GM21737 (cell line): Measurements from ENCODE around the gene BHLHA9.

Experiments used
- ATAC-seq: cut with Tn5 transposase; IDR thresholded peaks from one replicate; pipeline ENCODE4 v1.9.1; 2021; ENCODE audit warnings: mild to moderate bottlenecking, moderate library complexity; ENCODE audit not compliant: unreplicated experiment

The BHLHA9 gene

DNA sequence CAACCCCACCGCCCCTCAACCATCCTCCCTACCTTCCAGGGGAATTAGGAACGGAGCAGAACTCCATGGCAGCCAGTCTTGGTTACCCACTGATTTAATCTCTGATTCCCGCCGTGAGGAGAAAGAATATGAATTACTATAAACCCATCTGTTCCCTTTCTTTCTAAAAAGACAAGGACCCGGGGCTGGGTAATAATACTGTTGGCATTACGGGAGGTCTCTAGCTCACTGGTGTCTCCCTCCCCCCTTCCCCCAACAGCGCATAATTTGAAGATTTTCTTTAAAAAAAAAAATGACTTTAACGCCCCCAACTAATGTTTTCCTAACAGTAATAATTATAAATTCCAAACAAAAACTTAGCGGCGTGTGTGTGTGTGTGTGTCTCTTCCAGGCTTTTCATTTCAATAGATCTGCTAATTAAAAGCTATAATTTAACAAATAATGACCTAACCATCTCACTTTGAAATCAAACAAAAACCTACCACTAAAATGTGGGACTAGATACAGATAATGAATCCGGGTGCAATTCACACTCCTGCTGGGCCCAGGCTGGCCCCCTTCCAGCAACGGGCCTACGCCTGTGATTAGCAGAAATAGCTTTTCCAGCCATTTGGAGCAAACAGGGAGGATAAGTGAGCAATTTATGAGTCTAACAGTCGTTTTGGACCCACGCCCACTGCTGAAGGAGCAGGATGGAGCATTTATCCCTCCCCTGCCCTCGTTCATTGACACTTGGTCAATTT is 18.2 kb upstream of the BHLHA9 start:
- no peak for ATAC-seq

DNA sequence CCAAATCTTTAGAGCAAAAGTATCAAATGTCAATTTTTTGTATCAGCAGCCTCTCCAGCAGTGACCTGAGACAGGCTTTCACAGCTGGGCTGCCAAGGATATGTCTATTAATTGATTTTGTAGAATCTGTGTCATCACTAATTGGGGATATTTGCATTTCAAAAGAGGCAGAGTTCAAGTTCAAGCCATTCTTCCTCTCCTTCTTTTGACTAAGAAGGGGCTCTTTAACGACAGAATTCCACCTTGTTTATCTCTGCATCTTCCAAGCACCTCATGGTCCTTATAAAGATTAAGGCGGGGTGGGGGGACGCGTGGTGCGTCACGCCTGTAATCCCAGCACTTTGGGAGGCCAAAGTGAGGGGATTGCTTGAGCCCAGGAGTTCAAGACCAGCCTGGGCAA is 15.2 kb upstream of the BHLHA9 start:
- no peak for ATAC-seq

DNA sequence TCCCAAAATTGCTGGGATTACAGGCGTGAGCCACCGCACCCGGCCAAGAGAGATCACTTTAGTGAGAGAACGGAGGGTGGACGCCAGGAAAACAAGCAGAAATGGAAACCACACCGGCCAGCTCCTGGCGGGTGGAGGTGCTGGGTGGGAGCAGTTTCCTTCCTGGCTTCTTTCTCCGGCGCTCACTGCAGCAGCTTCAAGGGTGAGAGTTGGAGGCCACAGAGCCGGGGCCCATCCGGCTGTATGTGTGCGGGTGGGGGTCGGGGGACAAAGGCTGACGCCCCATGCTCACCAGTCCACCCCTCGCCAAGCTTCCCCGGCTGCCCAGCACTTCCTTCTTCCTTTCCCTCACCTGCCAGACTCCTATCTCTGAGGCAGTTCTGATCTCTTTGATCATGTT is 13.5 kb upstream of the BHLHA9 start:
- no peak for ATAC-seq

DNA sequence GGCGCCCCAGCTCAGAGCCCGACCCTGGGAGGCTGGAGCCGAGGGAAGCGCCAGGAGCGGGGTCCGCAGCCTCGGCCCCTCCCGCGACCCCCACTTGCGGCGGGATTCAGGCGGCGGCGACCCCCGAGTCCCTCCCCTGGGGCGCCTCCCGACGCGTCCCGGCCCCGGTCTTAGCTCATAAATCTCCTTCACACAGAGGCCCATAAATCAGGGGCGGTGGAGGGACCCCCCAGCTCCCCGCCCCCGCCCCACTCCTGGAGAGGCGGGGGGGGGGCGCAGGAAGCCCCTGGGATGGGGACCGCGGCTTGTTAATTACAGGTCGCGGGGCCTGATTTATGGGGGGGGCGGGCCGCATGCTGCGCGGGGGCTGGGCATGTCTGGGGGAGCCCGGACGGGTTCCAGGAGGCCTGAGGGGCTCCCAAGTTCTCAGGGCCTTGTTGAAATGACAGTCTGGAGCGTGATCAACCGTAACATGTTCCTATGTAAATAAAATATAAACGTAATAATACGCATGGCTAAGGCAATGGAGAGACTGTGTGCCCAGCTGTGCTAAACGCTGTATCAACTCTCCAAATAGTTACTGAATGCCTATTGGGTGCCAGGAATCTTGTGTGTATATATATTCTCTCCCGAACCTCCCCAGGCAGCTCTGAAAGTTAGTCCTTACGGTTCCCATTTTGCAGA is 10.0 kb upstream of the BHLHA9 start:
- ATAC-seq = no peak

DNA sequence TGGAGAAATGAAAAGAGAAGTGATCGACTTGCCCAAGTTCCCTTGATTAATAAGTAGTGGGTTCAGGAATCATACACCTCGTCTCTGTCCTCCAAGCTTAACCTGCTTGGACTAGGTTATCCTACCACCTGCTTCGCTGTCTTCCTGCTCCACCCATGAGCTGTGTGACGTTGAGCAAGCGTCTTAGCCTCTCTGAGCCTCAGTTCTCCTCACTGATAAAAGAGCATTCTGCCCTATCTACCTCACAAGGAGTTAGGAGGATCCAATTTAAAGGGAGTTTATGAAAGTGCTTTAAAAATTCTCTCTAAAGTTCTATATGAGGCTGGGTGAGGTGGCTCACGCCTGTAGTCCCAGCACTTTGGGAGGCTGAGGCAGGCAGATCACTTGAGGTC is 9.5 kb upstream of the BHLHA9 start:
- ATAC-seq = no peak

DNA sequence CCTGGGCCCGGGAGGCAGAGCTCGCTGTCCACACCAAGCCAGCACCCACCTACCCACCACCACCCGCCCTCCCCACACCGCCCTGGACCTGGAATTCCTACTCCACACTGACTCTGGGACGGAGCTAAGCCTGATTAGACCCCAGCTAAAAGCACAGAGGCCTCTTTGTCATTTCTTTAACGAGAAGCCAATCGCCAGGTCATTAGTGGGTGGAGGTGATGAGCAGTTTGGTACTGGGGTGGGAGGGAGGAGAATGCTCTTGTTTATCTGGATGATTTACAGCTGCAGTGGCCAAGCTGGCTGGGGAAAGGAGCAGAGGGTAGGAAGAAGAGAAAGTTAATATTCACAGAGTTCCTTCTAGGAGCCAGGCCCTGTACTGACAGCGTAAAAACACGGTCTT is 6.0 kb upstream of the BHLHA9 start:
- no peak for ATAC-seq

DNA sequence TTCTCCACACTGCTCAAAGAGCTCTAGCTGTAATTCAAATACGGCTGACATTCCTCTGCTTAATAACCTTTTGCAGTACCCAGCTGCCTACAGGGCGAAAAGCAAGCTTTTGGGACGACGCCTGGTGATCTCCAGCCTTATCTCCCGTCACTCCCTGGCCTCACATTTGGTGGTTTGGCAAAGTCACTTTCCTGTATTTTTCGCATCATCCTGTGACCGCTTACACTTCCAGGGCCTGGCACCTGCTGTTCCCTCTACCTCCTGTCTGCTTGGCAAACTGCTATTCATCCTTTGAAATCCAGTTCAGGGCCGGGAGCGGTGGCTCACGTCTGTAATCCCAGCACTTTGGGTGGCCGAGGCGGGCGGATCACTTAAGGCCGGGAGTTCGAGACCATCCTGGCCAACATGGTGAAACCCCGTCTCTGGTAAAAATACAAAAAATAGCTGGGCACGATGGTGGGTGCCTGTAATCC is 2.7 kb upstream of the BHLHA9 start:
- no peak for ATAC-seq

DNA sequence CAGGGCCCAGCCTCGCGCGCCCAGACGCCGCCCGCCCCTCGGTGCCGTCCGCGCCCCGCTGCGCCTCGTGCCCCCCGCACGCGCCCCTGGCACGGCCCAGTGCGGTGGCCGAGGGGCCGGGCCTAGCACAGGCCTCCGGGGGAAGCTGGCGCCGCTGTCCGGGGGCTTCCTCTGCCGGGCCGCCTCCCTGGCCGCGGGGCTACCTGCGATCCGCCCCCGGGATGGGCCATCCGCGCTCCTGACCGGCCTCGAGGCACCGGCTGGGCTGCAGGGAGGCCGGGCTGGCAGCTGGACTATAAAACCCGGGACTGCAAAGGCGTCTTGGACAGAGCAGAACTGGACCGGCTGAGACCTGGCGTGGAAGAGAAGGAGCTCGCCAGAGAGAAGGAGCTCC is 783 bp downstream of the BHLHA9 start:
- no peak for ATAC-seq

DNA sequence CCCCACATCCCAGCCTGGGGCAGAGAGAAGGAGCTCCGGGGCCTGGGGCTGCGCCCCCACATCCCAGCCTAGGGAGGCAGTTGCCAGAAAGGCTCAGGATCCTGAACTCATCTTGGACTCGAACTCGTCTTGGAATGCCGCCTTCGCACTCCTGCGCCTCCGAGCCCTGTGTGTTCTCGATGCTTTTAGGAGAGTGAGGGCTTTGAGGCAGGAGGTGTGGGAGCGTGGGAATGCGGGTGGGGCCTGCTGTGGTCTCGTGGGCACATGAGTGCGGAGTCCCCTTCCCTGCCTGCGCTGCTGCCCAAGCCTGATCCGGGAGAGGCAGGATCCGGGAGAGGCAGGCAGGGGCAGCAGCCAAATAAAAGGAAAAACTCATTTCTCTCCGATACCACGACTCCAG is 1.2 kb downstream of the BHLHA9 start:
- no peak for ATAC-seq

DNA sequence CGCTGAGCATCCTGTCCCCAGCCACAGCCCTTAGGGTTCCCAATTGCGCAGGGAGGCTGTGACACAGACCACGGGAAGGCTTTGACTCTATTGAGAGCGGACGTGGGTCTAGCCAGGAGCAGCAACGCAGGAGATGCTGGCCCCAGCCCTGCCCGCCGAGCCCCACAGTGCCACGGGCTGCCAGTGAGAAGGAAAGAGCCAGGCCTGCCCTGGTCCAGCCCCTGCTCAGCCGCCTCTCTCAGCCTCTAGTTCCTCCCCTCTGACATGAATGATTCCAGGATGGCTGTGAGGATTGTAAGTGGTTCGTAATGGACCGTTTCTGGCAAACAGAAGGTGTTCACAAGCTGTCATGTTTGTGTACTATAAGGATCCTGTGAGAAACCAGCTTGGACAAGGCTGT is 2.5 kb downstream of the BHLHA9 start:
- ATAC-seq = no peak

DNA sequence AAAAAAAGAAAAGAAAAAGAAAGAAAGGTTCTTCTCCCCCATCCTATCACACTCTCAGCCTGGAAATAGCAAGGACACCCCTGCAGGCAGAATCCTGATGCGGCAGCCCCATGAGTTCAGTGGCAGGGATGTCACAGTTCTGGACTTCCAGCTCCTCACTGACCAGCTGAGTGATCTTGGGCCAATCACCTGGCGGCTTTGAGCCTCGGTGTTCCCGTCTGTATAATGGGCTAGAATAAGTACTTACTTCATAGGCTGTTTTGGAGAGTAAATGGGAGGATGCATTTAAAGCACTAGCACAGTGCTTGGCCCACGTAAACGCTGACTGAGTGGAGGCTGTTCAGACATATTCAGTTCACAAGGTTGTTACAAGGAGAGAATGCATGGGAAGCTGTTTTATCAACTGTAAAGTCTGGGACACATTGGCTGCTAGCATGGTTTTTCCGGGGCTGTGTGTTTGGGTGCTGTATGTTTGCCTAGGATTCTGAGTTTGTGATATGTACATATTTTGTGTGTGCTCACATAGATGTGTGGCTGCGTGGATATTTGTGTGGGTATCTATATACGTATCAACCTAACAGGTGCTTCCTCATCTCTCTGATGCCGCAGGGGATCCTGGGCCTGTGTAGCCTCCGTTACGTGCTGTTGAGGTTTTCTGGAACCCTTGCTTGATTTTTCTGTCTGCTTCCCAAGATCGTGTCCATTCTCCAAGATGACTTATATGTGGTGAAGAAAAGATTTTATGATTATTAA is 3.4 kb downstream of the BHLHA9 start:
- ATAC-seq = no peak

DNA sequence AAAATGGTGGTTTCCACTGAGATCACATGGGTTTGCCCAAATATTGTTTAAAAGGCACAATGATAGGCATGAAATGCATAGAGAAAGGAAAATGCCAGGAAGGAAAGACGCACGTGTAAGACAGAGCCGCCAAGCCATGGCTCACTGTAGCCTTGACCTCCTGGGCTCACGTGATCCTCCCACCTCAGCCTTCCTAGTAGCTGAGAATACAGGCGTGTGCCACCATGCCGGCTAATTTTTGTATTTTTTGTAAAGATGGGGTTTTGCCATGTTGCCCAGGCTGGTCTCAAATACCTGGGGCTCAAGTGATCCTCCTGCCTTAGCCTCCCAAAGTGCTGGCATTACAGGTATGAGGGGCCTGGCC is 4.0 kb downstream of the BHLHA9 start:
- no peak for ATAC-seq

DNA sequence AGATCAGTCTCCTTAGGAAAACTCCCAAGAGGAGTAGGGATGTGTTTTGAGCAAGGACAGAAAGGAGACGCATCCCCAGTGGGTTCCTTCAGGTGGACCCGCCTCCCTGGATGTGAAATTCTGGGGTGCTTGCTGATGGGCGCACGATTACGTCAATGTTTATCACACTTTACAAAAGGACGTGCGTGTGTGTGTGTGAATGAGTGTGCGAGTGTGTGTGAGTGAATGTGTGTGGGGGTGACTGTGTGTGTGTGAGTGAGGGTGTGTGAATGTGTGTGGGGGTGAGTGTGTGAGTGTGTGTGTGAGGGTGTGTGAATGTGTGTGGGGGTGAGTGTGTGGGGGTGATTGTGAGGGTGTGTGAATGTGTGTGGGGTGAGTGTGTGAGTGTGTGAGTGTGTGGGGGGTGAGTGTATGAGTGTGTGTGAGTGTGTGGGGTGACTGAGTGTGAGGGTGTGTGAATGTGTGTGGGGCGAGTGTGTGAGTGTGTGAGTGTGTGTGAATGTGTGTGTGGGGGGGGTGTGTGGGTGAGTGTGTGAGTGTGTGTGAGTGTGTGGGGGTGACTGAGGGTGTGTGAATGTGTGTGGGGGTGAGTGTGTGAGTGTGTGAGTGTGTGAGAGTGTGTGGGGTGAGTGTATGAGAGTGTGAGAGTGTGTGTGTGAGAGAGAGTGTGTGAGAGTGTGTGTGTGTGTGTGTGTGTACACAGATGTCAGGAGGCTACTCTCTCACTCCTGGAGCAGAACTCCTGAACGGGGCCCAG is 5.1 kb downstream of the BHLHA9 start:
- no peak for ATAC-seq

DNA sequence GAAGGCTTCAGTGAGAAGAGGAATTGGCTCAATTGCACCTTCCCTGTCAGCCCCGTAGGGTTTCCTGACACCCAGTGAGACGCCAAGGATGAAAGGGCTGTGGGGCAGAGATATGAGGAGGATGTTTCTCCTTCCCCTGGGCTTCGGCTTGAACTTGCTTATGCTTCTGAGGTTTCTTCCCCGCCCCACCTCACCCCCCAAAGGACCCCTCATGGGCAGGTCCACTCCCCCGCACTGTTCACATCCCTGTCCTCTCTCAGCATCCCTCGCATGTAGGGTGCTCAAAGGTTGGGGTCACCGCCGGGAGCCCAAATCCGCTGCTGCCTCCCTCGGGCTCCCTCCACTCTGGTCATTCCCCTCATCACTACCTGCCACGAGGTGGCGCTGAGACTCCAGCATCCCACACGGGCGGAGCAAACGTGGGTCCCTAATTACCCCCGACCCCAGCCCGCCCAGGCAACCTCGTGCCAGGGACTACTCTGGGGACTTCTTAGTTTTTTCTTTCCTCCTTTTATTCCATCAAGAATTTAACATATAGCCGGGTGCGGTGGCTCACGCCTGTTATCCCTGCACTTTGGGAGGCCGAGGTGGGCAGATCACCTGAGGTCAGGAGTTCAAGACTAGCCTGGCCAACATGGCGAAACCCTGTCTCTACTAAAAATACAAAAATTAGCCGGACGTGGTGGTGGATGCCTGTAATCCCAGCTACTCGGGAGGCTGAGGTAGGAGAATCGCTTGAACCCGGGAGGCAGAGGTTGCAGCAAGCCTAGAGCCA is 5.9 kb downstream of the BHLHA9 start:
- ATAC-seq = no peak

DNA sequence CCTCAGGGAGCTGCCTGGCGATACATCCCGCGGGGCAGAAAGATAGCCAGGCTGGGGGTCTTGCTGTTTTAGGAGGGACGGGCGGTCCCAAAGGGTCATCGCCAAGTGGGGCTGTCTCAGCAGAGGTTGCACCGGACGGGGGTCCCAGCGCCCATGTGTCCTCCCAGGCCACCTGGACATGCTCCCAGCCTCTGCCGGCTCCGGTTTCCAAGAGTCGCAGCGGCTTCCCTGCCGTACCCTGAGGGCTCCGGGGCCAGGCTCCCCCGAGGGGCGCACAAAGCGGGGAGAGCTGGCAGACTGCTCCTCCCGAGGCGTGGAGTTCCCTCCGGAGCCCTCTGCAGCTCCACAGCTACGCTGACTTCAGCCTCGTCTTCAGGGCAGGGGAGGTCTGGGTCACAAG is 10.4 kb downstream of the BHLHA9 start:
- ATAC-seq = no peak

DNA sequence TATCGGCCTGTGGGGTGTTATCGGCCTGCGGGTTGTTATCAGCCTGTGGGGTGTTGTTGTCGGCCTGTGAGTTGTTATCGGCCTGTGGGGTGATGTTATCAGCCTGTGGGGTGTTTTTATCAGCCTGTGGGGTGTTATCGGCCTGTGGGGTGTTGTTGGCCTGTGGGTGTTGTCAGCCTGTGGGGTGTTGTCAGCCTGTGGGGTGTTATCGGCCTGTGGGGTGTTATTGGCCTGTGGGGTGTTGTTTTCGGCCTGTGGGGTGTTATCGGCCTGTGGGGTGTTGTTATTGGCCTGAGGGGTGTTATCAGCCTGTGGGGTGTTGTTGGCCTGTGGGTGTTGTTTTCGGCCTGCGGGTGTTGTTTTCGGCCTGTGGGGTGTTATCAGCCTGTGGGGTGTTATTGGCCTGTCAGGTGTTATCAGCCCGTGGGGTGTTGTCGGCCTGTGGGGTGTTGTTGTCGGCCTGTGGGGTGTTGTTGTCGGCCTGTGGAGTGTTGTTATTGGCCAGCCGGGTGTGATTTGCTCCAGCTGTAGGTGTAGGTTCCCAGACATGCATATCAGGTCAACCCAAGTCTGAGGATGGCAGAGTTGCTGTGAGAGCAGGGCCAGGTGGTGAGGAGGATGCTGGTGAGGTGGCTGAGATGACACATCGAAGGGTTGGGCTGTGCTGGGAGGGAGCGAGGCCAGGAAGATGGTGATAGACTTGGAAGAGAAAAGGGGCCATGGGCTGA is 16.3 kb downstream of the BHLHA9 start:
- ATAC-seq = no peak

DNA sequence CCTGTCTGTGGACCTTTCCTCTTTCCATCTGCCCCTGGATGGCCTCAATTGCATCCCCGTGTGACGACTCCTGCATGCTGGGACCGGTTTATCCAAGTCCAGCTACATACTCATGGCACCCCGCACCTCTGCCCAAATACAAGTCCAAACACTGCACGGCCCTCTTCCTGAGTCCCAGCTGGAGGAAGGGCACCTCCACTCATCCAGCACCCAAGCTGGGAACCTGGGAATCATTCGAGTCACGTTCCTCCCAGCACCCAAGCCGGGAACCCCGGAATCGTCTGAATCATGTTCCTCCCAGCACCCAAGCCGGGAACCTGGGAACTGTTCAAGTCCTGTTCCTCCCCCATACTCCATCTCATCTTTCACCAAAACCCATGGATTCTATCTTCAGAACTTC is 19.5 kb downstream of the BHLHA9 start:
- ATAC-seq = no peak

DNA sequence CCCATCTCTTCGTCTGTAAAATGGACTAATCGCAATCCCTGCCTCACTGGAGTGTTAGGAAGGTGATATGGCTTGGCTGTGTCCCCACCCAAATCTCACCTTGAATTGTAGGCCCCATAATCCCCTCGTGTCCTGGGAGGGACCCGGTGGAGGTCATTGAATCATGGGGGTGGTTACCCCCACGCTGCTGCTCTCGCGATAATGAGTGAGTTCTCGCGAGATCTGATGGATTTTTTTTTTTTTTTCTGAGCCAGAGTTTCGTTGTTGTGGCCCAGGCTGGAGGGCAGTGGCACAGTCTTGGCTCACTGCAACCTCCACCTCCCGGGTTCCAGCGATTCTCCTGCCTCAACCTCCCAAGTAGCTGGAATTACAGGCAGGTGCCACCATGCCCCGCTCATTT is 20.4 kb downstream of the BHLHA9 start:
- ATAC-seq = no peak

DNA sequence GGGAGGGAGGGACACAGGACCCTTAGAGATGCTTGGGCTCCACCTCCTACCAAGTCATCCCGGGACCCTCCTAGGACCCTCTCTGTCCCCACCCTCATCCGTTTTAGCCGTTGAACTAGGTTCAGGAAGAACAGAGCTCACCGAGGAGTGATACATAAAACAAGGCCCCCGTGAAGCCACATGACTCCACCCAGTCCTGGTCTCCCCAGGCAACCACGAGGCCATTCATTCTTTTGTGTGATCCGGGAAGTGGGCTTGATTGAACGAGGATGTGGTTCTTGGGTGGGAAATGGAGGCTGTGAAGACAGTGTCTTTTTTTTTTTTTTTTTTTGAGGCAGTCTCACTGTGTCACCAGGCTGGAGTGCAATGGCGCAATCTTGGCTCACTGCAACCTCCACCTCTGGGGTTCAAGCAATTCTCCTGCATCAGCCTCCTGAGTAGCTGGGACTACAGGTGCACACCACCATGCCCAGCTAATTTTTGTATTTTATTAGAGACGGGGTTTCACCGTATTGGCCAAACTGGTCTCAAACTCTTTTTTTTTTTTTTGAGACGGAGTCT is 24.0 kb downstream of the BHLHA9 start:
- ATAC-seq = no peak

DNA sequence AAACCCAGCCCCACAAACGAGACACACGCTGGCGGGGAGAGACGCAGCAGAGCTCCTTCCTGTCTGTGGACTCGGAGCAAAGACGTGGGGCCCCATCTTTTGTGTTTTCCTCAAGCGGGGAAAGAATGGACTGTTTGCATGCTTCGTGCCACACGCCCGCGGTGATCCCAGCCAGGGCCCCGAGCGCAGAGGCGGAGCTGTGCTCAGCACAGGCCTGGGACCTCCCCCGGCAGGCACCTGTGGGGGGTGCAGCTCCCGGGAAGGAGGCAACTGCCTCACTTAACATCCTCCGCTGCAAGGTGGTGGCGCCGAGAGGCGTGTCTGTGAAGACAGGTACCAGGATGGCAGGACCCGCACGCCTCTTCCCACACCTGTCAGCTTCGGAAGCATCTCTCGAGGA is 28.4 kb downstream of the BHLHA9 start:
- ATAC-seq = no peak
